Stomach (tissue), 4 donors: ENCODE measurements around the gene XXYLT1.

Experiments
- POLR2A ChIP-seq, 4 donors: fragments of 450-650 bp; IDR thresholded peaks; one replicate each; pipeline ENCODE4 v1.6.1; 2016; ENCODE audit warnings: antibody characterized with exemption in 4 of 4, control low read depth in 2 of 4, mild to moderate bottlenecking in 1 of 4, moderate library complexity in 1 of 4
- TF ChIP-seq, protein P1 (sequence below), 7 experiments: fragments of 450-650 bp in 4 of 7; fragments of 200-600 bp in 3 of 7; sonication (generic) in 3 of 7; IDR thresholded peaks; one replicate each; pipeline ENCODE4 v1.5.1; 2016 to 2019; ENCODE audit warnings: antibody characterized with exemption in 7 of 7, control low read depth in 2 of 7, mild to moderate bottlenecking in 1 of 7

DNA sequence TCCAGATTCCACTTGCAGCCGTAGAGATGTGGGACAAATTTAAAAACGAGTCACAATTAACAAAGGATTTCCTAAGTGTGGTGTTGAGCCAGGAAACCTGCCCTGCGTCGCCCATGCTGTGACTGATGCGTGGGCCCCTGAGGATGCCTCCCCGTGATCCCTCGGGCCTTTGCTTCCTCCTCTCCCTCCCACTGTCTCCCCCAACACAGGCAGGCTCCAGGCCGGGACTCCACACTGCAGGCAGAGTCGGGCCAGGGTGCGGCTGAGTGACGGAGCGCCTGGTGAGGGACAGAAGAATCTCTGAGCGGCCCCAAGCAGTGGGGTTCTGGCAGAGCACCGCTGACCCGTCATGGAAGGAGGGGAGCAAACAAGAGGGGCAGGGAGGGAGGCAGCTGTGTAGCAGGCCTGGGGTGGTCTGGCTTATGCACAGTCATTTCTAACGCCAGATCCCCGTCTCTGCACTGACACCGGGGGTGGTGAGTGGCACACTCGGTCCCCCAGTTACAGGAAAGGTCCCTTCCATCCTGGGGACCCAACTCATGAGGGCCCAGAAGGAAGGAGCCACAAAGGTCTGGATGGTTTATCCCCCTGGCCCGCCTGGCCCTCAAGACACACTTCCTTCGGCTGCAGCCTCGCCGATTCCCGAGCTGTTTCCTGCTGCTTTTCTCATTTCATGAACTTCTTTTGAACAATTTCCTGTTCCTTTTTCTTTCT is 91.0 kb downstream of the XXYLT1 start:
- no peak for TF ChIP-seq POLR2A (IDR thresholded peaks at IDR 0.05)
- TF ChIP-seq, protein P1, sequence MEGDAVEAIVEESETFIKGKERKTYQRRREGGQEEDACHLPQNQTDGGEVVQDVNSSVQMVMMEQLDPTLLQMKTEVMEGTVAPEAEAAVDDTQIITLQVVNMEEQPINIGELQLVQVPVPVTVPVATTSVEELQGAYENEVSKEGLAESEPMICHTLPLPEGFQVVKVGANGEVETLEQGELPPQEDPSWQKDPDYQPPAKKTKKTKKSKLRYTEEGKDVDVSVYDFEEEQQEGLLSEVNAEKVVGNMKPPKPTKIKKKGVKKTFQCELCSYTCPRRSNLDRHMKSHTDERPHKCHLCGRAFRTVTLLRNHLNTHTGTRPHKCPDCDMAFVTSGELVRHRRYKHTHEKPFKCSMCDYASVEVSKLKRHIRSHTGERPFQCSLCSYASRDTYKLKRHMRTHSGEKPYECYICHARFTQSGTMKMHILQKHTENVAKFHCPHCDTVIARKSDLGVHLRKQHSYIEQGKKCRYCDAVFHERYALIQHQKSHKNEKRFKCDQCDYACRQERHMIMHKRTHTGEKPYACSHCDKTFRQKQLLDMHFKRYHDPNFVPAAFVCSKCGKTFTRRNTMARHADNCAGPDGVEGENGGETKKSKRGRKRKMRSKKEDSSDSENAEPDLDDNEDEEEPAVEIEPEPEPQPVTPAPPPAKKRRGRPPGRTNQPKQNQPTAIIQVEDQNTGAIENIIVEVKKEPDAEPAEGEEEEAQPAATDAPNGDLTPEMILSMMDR (IDR thresholded peaks at IDR 0.05), result no peak
